K562 (cell line): Measurements from ENCODE around the gene UTP14A. TPM values are rescaled to one million over a fixed set of nuclear protein-coding genes. Genes with fewer than 3 reads are reported as not detected.
A peak's percentile ranks its signal among the peaks of the same experiment; 100 is the strongest.

ENCODE experiments used
- ZNF644 ChIP-seq: fragments of 200-800 bp; sonication (Bioruptor generic); IDR thresholded peaks from 2 replicates; pipeline ENCODE4 v1.6.1; 2016; ENCODE audit warnings: low read depth, missing genetic modification characterization, missing compliant biosample characterization
- polyA plus RNA-seq, 8 experiments: library from polyadenylated mRNA; depleted of rRNA in 4 of 8; stranded (reverse) in 5 of 8; unstranded in 3 of 8; fragments of >200 nt; fragmentation: Nextera tagmentation in 2 of 8; fragmentation: Illumina TruSeq in 1 of 8; extraction: Ambion mirVana in 2 of 8; extraction: Trizol in 1 of 8; gene quantifications; 2 replicates each; pipeline versions ENCODE4 v1.2.1 to v1.2.3, GENCODE V29; 2011 to 2014; ENCODE audit warnings: inconsistent platforms in 1 of 8, missing spikeins in 1 of 8
- total RNA-seq, 7 experiments: library from RNA; depleted of rRNA in 6 of 7; stranded (reverse); fragments of >200 nt in 6 of 7; fragmentation: Illumina TruSeq in 2 of 7; extraction: Trizol in 2 of 7; gene quantifications; 2 replicates each; pipeline versions ENCODE4 v1.2.1 to v1.2.3, GENCODE V29; 2011 to 2021; ENCODE audit warnings: low replicate concordance in 1 of 7
- TF ChIP-seq, protein P1 (sequence below): fragments of 450-650 bp; IDR thresholded peaks from 2 replicates; pipeline ENCODE4 v1.6.1; 2016; ENCODE audit warnings: low read depth
- TF ChIP-seq, protein P2 (sequence below): fragments of 200-600 bp; sonication (generic); IDR thresholded peaks from one replicate; pipeline ENCODE4 v1.6.1; 2012; ENCODE audit warnings: mild to moderate bottlenecking, low read depth, low read length, inconsistent platforms
- TF ChIP-seq, protein P3 (sequence below): sonication (generic); formaldehyde crosslinking; IDR thresholded peaks from 2 replicates; pipeline ENCODE4 v1.8.0; 2022; ENCODE audit warnings: missing genetic modification reagents, mild to moderate bottlenecking, moderate library complexity, borderline replicate concordance

UTP14A gene
- total and polyA plus RNA-seq, 9 of the 15 experiments (the other 6 are each of a cell fraction or from before 2014, with no cell fraction given), result 30.5 to 91.0 (median 64.1) TPM

- TF ChIP-seq, protein P1, sequence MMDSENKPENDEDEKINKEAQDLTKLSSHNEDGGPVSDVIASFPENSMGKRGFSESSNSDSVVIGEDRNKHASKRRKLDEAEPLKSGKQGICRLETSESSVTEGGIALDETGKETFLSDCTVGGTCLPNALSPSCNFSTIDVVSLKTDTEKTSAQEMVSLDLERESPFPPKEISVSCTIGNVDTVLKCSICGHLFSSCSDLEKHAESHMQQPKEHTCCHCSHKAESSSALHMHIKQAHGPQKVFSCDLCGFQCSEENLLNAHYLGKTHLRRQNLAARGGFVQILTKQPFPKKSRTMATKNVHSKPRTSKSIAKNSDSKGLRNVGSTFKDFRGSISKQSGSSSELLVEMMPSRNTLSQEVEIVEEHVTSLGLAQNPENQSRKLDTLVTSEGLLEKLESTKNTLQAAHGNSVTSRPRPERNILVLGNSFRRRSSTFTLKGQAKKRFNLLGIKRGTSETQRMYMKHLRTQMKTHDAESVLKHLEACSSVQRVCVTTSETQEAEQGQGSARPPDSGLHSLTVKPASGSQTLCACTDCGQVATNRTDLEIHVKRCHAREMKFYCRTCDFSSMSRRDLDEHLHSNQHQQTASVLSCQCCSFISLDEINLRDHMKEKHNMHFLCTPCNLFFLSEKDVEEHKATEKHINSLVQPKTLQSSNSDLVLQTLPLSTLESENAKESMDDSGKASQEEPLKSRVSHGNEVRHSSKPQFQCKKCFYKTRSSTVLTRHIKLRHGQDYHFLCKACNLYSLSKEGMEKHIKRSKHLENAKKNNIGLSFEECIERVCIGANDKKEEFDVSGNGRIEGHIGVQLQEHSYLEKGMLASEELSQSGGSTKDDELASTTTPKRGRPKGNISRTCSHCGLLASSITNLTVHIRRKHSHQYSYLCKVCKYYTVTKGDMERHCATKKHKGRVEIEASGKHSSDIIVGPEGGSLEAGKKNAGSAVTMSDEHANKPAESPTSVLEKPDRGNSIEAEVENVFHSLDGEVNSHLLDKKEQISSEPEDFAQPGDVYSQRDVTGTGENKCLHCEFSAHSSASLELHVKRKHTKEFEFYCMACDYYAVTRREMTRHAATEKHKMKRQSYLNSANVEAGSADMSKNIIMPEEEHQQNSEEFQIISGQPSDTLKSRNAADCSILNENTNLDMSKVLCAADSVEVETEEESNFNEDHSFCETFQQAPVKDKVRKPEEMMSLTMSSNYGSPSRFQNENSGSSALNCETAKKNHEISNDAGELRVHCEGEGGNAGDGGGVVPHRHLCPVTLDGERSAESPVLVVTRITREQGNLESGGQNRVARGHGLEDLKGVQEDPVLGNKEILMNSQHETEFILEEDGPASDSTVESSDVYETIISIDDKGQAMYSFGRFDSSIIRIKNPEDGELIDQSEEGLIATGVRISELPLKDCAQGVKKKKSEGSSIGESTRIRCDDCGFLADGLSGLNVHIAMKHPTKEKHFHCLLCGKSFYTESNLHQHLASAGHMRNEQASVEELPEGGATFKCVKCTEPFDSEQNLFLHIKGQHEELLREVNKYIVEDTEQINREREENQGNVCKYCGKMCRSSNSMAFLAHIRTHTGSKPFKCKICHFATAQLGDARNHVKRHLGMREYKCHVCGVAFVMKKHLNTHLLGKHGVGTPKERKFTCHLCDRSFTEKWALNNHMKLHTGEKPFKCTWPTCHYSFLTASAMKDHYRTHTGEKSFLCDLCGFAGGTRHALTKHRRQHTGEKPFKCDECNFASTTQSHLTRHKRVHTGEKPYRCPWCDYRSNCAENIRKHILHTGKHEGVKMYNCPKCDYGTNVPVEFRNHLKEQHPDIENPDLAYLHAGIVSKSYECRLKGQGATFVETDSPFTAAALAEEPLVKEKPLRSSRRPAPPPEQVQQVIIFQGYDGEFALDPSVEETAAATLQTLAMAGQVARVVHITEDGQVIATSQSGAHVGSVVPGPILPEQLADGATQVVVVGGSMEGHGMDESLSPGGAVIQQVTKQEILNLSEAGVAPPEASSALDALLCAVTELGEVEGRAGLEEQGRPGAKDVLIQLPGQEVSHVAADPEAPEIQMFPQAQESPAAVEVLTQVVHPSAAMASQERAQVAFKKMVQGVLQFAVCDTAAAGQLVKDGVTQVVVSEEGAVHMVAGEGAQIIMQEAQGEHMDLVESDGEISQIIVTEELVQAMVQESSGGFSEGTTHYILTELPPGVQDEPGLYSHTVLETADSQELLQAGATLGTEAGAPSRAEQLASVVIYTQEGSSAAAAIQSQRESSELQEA, result peak; percentile 86
- TF ChIP-seq, protein P2, sequence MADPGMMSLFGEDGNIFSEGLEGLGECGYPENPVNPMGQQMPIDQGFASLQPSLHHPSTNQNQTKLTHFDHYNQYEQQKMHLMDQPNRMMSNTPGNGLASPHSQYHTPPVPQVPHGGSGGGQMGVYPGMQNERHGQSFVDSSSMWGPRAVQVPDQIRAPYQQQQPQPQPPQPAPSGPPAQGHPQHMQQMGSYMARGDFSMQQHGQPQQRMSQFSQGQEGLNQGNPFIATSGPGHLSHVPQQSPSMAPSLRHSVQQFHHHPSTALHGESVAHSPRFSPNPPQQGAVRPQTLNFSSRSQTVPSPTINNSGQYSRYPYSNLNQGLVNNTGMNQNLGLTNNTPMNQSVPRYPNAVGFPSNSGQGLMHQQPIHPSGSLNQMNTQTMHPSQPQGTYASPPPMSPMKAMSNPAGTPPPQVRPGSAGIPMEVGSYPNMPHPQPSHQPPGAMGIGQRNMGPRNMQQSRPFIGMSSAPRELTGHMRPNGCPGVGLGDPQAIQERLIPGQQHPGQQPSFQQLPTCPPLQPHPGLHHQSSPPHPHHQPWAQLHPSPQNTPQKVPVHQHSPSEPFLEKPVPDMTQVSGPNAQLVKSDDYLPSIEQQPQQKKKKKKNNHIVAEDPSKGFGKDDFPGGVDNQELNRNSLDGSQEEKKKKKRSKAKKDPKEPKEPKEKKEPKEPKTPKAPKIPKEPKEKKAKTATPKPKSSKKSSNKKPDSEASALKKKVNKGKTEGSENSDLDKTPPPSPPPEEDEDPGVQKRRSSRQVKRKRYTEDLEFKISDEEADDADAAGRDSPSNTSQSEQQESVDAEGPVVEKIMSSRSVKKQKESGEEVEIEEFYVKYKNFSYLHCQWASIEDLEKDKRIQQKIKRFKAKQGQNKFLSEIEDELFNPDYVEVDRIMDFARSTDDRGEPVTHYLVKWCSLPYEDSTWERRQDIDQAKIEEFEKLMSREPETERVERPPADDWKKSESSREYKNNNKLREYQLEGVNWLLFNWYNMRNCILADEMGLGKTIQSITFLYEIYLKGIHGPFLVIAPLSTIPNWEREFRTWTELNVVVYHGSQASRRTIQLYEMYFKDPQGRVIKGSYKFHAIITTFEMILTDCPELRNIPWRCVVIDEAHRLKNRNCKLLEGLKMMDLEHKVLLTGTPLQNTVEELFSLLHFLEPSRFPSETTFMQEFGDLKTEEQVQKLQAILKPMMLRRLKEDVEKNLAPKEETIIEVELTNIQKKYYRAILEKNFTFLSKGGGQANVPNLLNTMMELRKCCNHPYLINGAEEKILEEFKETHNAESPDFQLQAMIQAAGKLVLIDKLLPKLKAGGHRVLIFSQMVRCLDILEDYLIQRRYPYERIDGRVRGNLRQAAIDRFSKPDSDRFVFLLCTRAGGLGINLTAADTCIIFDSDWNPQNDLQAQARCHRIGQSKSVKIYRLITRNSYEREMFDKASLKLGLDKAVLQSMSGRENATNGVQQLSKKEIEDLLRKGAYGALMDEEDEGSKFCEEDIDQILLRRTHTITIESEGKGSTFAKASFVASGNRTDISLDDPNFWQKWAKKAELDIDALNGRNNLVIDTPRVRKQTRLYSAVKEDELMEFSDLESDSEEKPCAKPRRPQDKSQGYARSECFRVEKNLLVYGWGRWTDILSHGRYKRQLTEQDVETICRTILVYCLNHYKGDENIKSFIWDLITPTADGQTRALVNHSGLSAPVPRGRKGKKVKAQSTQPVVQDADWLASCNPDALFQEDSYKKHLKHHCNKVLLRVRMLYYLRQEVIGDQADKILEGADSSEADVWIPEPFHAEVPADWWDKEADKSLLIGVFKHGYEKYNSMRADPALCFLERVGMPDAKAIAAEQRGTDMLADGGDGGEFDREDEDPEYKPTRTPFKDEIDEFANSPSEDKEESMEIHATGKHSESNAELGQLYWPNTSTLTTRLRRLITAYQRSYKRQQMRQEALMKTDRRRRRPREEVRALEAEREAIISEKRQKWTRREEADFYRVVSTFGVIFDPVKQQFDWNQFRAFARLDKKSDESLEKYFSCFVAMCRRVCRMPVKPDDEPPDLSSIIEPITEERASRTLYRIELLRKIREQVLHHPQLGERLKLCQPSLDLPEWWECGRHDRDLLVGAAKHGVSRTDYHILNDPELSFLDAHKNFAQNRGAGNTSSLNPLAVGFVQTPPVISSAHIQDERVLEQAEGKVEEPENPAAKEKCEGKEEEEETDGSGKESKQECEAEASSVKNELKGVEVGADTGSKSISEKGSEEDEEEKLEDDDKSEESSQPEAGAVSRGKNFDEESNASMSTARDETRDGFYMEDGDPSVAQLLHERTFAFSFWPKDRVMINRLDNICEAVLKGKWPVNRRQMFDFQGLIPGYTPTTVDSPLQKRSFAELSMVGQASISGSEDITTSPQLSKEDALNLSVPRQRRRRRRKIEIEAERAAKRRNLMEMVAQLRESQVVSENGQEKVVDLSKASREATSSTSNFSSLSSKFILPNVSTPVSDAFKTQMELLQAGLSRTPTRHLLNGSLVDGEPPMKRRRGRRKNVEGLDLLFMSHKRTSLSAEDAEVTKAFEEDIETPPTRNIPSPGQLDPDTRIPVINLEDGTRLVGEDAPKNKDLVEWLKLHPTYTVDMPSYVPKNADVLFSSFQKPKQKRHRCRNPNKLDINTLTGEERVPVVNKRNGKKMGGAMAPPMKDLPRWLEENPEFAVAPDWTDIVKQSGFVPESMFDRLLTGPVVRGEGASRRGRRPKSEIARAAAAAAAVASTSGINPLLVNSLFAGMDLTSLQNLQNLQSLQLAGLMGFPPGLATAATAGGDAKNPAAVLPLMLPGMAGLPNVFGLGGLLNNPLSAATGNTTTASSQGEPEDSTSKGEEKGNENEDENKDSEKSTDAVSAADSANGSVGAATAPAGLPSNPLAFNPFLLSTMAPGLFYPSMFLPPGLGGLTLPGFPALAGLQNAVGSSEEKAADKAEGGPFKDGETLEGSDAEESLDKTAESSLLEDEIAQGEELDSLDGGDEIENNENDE, result peak; percentile 51
- TF ChIP-seq, protein P3, sequence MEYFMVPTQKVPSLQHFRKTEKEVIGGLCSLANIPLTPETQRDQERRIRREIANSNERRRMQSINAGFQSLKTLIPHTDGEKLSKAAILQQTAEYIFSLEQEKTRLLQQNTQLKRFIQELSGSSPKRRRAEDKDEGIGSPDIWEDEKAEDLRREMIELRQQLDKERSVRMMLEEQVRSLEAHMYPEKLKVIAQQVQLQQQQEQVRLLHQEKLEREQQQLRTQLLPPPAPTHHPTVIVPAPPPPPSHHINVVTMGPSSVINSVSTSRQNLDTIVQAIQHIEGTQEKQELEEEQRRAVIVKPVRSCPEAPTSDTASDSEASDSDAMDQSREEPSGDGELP (CRISPR knock-in tag), result peak; percentile 68; the same call in 1 of the 2 replicates
- no peak for TF ChIP-seq ZNF644 (tag)
Observed at GRCh38 chrX:129905787-129906580, at the start of gene UTP14A (continued).
